GM23338 (cell line): ENCODE data around the gene SF3B3. TPM values are rescaled to one million over a fixed set of nuclear protein-coding genes. Genes with fewer than 3 reads are reported as not detected.

ENCODE experiments used
- ATAC-seq: fragments of 200-7000 bp; cut with Tn5 transposase; 3 replicates; pipeline ENCODE4 v1.9.1; 2020
- DNase-seq: peaks from one replicate; pipeline ENCODE4 v3.0.0-alpha.2; 2015; ENCODE audit warnings: low spot score
- H2AFZ ChIP-seq: fragments of 200-600 bp; sonication (generic); 2 replicates; pipeline ENCODE4 v1.8.0; 2016; ENCODE audit warnings: antibody characterized with exemption, mild to moderate bottlenecking, moderate library complexity
- H3F3A ChIP-seq: fragments of 200-600 bp; sonication (generic); replicated peaks from 2 replicates; pipeline ENCODE4 v1.8.0; 2017; ENCODE audit warnings: antibody characterized with exemption, mixed run types, low read depth
- H3K27ac ChIP-seq: fragments of 200-600 bp; sonication (generic); 2 replicates; pipeline ENCODE4 v1.6.1; 2016; ENCODE audit warnings: low read depth
- H3K27me3 ChIP-seq: fragments of 200-600 bp; sonication (generic); 2 replicates; pipeline ENCODE4 v1.8.0; 2016; ENCODE audit warnings: mild to moderate bottlenecking, mixed run types, moderate library complexity; ENCODE audit not compliant: insufficient read depth
- H3K36me3 ChIP-seq: fragments of 200-600 bp; sonication (generic); 2 replicates; pipeline ENCODE4 v1.8.0; 2016; ENCODE audit warnings: mild to moderate bottlenecking; ENCODE audit not compliant: insufficient read depth
- H3K4me1 ChIP-seq: fragments of 200-600 bp; sonication (generic); 2 replicates; pipeline ENCODE4 v1.8.0; 2016; ENCODE audit warnings: mild to moderate bottlenecking, moderate library complexity; ENCODE audit not compliant: insufficient read depth
- H3K4me2 ChIP-seq: fragments of 200-600 bp; sonication (generic); 2 replicates; pipeline ENCODE4 v1.7.1; 2017; ENCODE audit warnings: mixed run types
- H3K4me3 ChIP-seq: fragments of 200-600 bp; sonication (generic); 2 replicates; pipeline ENCODE4 v1.6.1; 2016; ENCODE audit warnings: mixed run types
- H3K79me2 ChIP-seq: fragments of 200-600 bp; sonication (generic); replicated peaks from 2 replicates; pipeline ENCODE4 v1.8.0; 2017; ENCODE audit warnings: mild to moderate bottlenecking; ENCODE audit not compliant: insufficient read depth
- H3K9me2 ChIP-seq: fragments of 200-600 bp; sonication (generic); 2 replicates; pipeline ENCODE4 v1.8.0; 2017; ENCODE audit not compliant: insufficient read depth
- H4K20me1 ChIP-seq: fragments of 200-600 bp; sonication (generic); replicated peaks from 2 replicates; pipeline ENCODE4 v1.8.0; 2017; ENCODE audit warnings: mild to moderate bottlenecking; ENCODE audit not compliant: insufficient read depth
- H3K27ac Mint-ChIP-seq: 2 replicates; pipeline ENCODE4 v1.8.0; 2020; ENCODE audit warnings: inconsistent platforms, mild to moderate bottlenecking, moderate library complexity, mixed read lengths
- H3K27me3 Mint-ChIP-seq: 3 replicates; pipeline ENCODE4 v1.8.0; 2022; ENCODE audit warnings: low read depth, mild to moderate bottlenecking, moderate library complexity, mixed read lengths, inconsistent platforms; ENCODE audit not compliant: insufficient read depth, poor library complexity
- H3K36me3 Mint-ChIP-seq: 3 replicates; pipeline ENCODE4 v1.8.0; 2021; ENCODE audit warnings: low read depth, mild to moderate bottlenecking, inconsistent platforms, moderate library complexity, mixed read lengths
- H3K4me1 Mint-ChIP-seq: 3 replicates; pipeline ENCODE4 v1.8.0; 2020; ENCODE audit warnings: mild to moderate bottlenecking, inconsistent platforms, mixed read lengths
- H3K4me3 Mint-ChIP-seq: 3 replicates; pipeline ENCODE4 v1.8.0; 2021; ENCODE audit warnings: moderate library complexity, mild to moderate bottlenecking, inconsistent platforms, mixed read lengths
- H3K9me3 Mint-ChIP-seq: 3 replicates; pipeline ENCODE4 v1.8.0; 2020; ENCODE audit warnings: moderate library complexity, mild to moderate bottlenecking, inconsistent platforms, mixed read lengths
- CREB1 ChIP-seq: fragments of 250-450 bp; sonication (Bioruptor Pico); IDR thresholded peaks from 2 replicates; pipeline ENCODE4 v1.5.0; 2020; ENCODE audit warnings: low read depth, mild to moderate bottlenecking, moderate library complexity
- EZH2 ChIP-seq: fragments of 200-600 bp; sonication (generic); IDR thresholded peaks from one replicate; pipeline ENCODE4 v1.8.0; 2017; ENCODE audit warnings: antibody characterized with exemption, mild to moderate bottlenecking, low read depth; ENCODE audit not compliant: unreplicated experiment
- EZH2phosphoT487 ChIP-seq: fragments of 200-600 bp; sonication (generic); IDR thresholded peaks from one replicate; pipeline ENCODE4 v1.8.1; 2018; ENCODE audit warnings: antibody characterized with exemption; ENCODE audit not compliant: unreplicated experiment
- JUNB ChIP-seq: IDR thresholded peaks from one replicate; pipeline ENCODE4 v1.6.1; 2016; ENCODE audit warnings: antibody characterized with exemption; ENCODE audit not compliant: unreplicated experiment
- POLR2AphosphoS5 ChIP-seq: IDR thresholded peaks from 2 replicates; pipeline ENCODE4 v1.6.1; 2016; ENCODE audit warnings: antibody characterized with exemption, low read depth
- STAT1 ChIP-seq: IDR thresholded peaks from one replicate; pipeline ENCODE4 v1.6.1; 2016; ENCODE audit warnings: antibody characterized with exemption; ENCODE audit not compliant: unreplicated experiment
- ZNF331 ChIP-seq: fragments of 250-450 bp; sonication (Bioruptor Pico); IDR thresholded peaks from 2 replicates; pipeline ENCODE4 v1.5.0; 2020; ENCODE audit warnings: low read depth, mild to moderate bottlenecking, moderate library complexity
- polyA plus RNA-seq: library from polyadenylated mRNA; unstranded; fragments of >200 nt; fragmentation: Nextera tagmentation; extraction: Ambion mirVana; gene quantifications from 2 replicates; pipeline ENCODE4 v1.2.1, GENCODE V29; 2016
- total RNA-seq: library from RNA; depleted of rRNA; stranded (reverse); fragments of >200 nt; shearing (Covaris generic); gene quantifications from 2 replicates; pipeline ENCODE4 v1.2.3, GENCODE V29; 2014
- TF ChIP-seq, protein P1 (sequence below): fragments of 250-450 bp; sonication (Bioruptor Pico); IDR thresholded peaks from 2 replicates; pipeline ENCODE4 v1.5.0; 2020; ENCODE audit warnings: mild to moderate bottlenecking, moderate library complexity
- TF ChIP-seq, protein P2 (sequence below), 2 experiments: fragments of 200-600 bp in 1 of 2; sonication (generic) in 1 of 2; conservative IDR thresholded peaks; 2 replicates each; pipeline versions ENCODE4 v1.5.1 to v1.6.1; 2016 to 2017; ENCODE audit warnings: antibody characterized with exemption in 2 of 2, low read depth in 2 of 2, mild to moderate bottlenecking in 2 of 2, moderate library complexity in 1 of 2
- TF ChIP-seq, protein P3 (sequence below): IDR thresholded peaks from one replicate; pipeline ENCODE4 v1.6.1; 2018; ENCODE audit warnings: antibody characterized with exemption; ENCODE audit not compliant: unreplicated experiment

The SF3B3 gene
- total and polyA plus RNA-seq, 2 experiments from 2014 or later: 202 to 289 TPM

DNA sequence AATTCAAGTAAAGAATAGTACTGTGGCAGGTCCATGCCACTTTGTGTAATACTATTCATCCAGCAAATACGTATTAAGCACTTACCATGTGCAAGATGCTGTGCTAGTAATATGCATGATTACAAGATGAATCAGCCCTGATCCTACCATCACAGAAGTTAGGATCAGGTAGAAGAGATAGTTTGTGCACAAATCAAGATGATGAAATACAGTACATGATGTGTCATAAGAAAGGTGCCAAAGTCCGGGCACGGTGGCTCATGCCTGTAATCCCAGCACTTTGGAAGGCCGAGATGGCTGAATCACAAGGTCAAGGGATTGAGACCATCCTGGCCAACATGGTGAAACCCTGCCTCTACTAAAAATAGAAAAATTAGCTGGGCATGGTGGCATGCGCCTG is 11.2 kb upstream of the SF3B3 start:
- DNase-seq (no peak), ATAC-seq (no peak)
- Mint-ChIP-seq H3K27ac (no peak overlapping the region), H3K4me3 (no peak overlapping the region), H3K9me3 (no peaks in the 10 kb centered on the region), H3K36me3 (peaks cover 56% of the 10 kb centered on the region), H3K27me3 (peaks cover 2% of the 10 kb centered on the region), H3K4me1 (no peaks in the 10 kb centered on the region)
- Histone ChIP-seq H3K4me3 (no peak overlapping the region), H3K4me2 (no peak overlapping the region), H4K20me1 (no peaks in the 10 kb centered on the region; the same call in 1 of the 2 replicates), H3K9me2 (no peaks in the 10 kb centered on the region), H2AFZ (no peak overlapping the region), H3F3A (peaks cover 13% of the 10 kb centered on the region; the same call in 1 of the 2 replicates), H3K27ac (no peak overlapping the region), H3K27me3 (no peaks in the 10 kb centered on the region), H3K79me2 (no peaks in the 10 kb centered on the region), H3K4me1 (no peaks in the 10 kb centered on the region), H3K36me3 (peaks cover 18% of the 10 kb centered on the region)
- TF ChIP-seq EZH2: no peak
- TF ChIP-seq CREB1: no peak
- TF ChIP-seq STAT1: no peak
- no peak for TF ChIP-seq JUNB

DNA sequence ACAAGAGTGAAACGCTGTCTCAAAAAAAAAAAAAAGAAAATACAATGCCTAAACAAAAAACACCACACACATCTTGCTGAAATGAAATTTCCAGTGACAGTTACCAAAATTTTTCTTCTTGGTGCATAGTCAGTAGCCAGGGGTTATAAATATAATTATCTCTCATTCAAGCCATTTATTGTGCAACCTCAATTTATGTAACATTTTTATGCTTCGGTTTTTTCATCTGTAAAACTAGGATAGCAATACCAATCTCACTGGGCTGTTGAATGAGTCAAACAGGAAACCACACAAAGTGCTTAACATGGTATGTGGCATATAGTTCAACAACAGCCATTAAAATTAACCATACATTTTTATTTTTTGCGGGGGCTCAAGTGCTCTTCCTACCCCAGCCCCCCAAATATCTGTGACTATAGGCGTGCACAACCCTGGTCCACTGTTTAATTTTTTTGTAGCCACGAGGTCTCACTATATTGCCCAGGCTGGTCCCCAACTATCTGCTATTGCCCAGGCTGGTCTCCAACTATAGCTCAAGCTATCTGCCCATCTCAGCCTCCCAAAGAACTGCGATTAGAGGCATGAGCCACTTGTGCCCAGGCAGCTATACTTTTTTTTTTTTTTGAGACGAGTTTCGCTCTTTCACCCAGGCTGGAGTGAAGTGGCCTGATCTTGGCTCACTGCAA is 2.9 kb upstream of the SF3B3 start:
- no peak overlapping the region for H3K4me3 Mint-ChIP-seq
- peaks cover 10% of the 10 kb centered on the region for H3K27me3 Mint-ChIP-seq
- Histone ChIP-seq H4K20me1 (peaks cover 8% of the 10 kb centered on the region; the same call in 1 of the 2 replicates), H3K36me3 (peaks cover 6% of the 10 kb centered on the region; the same call in 1 of the 2 replicates), H3K4me2 (no peak overlapping the region), H3F3A (no peaks in the 10 kb centered on the region; the same call in 1 of the 2 replicates), H3K27ac (no peak overlapping the region), H3K4me3 (no peak overlapping the region), H2AFZ (no peak overlapping the region), H3K9me2 (no peaks in the 10 kb centered on the region), H3K27me3 (no peaks in the 10 kb centered on the region), H3K4me1 (peaks cover 8% of the 10 kb centered on the region), H3K79me2 (peaks cover 36% of the 10 kb centered on the region)
- peaks cover 11% of the 10 kb centered on the region for H3K4me1 Mint-ChIP-seq
- H3K36me3 Mint-ChIP-seq: peaks cover 32% of the 10 kb centered on the region
- DNase-seq (no peak), ATAC-seq (no peak)
- no peaks in the 10 kb centered on the region; the same call in 1 of the 3 replicates for H3K9me3 Mint-ChIP-seq
- H3K27ac Mint-ChIP-seq: no peak overlapping the region
- TF ChIP-seq ZNF331 (CRISPR knock-in tag) (no peak), CREB1 (no peak), POLR2AphosphoS5 (no peak), EZH2phosphoT487 (no peak)
- TF ChIP-seq, protein P1, sequence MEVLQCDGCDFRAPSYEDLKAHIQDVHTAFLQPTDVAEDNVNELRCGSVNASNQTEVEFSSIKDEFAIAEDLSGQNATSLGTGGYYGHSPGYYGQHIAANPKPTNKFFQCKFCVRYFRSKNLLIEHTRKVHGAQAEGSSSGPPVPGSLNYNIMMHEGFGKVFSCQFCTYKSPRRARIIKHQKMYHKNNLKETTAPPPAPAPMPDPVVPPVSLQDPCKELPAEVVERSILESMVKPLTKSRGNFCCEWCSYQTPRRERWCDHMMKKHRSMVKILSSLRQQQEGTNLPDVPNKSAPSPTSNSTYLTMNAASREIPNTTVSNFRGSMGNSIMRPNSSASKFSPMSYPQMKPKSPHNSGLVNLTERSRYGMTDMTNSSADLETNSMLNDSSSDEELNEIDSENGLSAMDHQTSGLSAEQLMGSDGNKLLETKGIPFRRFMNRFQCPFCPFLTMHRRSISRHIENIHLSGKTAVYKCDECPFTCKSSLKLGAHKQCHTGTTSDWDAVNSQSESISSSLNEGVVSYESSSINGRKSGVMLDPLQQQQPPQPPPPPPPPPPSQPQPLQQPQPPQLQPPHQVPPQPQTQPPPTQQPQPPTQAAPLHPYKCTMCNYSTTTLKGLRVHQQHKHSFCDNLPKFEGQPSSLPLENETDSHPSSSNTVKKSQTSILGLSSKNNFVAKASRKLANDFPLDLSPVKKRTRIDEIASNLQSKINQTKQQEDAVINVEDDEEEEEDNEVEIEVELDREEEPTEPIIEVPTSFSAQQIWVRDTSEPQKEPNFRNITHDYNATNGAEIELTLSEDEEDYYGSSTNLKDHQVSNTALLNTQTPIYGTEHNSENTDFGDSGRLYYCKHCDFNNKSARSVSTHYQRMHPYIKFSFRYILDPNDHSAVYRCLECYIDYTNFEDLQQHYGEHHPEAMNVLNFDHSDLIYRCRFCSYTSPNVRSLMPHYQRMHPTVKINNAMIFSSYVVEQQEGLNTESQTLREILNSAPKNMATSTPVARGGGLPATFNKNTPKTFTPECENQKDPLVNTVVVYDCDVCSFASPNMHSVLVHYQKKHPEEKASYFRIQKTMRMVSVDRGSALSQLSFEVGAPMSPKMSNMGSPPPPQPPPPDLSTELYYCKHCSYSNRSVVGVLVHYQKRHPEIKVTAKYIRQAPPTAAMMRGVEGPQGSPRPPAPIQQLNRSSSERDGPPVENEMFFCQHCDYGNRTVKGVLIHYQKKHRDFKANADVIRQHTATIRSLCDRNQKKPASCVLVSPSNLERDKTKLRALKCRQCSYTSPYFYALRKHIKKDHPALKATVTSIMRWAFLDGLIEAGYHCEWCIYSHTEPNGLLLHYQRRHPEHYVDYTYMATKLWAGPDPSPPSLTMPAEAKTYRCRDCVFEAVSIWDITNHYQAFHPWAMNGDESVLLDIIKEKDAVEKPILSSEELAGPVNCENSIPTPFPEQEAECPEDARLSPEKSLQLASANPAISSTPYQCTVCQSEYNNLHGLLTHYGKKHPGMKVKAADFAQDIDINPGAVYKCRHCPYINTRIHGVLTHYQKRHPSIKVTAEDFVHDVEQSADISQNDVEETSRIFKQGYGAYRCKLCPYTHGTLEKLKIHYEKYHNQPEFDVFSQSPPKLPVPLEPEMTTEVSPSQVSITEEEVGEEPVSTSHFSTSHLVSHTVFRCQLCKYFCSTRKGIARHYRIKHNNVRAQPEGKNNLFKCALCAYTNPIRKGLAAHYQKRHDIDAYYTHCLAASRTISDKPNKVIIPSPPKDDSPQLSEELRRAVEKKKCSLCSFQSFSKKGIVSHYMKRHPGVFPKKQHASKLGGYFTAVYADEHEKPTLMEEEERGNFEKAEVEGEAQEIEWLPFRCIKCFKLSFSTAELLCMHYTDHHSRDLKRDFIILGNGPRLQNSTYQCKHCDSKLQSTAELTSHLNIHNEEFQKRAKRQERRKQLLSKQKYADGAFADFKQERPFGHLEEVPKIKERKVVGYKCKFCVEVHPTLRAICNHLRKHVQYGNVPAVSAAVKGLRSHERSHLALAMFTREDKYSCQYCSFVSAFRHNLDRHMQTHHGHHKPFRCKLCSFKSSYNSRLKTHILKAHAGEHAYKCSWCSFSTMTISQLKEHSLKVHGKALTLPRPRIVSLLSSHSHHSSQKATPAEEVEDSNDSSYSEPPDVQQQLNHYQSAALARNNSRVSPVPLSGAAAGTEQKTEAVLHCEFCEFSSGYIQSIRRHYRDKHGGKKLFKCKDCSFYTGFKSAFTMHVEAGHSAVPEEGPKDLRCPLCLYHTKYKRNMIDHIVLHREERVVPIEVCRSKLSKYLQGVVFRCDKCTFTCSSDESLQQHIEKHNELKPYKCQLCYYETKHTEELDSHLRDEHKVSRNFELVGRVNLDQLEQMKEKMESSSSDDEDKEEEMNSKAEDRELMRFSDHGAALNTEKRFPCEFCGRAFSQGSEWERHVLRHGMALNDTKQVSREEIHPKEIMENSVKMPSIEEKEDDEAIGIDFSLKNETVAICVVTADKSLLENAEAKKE (CRISPR knock-in tag): no peak
- TF ChIP-seq, protein P2, sequence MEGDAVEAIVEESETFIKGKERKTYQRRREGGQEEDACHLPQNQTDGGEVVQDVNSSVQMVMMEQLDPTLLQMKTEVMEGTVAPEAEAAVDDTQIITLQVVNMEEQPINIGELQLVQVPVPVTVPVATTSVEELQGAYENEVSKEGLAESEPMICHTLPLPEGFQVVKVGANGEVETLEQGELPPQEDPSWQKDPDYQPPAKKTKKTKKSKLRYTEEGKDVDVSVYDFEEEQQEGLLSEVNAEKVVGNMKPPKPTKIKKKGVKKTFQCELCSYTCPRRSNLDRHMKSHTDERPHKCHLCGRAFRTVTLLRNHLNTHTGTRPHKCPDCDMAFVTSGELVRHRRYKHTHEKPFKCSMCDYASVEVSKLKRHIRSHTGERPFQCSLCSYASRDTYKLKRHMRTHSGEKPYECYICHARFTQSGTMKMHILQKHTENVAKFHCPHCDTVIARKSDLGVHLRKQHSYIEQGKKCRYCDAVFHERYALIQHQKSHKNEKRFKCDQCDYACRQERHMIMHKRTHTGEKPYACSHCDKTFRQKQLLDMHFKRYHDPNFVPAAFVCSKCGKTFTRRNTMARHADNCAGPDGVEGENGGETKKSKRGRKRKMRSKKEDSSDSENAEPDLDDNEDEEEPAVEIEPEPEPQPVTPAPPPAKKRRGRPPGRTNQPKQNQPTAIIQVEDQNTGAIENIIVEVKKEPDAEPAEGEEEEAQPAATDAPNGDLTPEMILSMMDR (conservative IDR thresholded peaks at IDR 0.05; ENCODE audit: low read depth in 2 of 2): no peak
- TF ChIP-seq, protein P3, sequence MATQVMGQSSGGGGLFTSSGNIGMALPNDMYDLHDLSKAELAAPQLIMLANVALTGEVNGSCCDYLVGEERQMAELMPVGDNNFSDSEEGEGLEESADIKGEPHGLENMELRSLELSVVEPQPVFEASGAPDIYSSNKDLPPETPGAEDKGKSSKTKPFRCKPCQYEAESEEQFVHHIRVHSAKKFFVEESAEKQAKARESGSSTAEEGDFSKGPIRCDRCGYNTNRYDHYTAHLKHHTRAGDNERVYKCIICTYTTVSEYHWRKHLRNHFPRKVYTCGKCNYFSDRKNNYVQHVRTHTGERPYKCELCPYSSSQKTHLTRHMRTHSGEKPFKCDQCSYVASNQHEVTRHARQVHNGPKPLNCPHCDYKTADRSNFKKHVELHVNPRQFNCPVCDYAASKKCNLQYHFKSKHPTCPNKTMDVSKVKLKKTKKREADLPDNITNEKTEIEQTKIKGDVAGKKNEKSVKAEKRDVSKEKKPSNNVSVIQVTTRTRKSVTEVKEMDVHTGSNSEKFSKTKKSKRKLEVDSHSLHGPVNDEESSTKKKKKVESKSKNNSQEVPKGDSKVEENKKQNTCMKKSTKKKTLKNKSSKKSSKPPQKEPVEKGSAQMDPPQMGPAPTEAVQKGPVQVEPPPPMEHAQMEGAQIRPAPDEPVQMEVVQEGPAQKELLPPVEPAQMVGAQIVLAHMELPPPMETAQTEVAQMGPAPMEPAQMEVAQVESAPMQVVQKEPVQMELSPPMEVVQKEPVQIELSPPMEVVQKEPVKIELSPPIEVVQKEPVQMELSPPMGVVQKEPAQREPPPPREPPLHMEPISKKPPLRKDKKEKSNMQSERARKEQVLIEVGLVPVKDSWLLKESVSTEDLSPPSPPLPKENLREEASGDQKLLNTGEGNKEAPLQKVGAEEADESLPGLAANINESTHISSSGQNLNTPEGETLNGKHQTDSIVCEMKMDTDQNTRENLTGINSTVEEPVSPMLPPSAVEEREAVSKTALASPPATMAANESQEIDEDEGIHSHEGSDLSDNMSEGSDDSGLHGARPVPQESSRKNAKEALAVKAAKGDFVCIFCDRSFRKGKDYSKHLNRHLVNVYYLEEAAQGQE: no peak
